Neural progenitor cell (in vitro differentiated cells): ENCODE measurements around the gene PEPD. TPM values are rescaled to one million over a fixed set of nuclear protein-coding genes. Genes with fewer than 3 reads are reported as not detected.

Source experiments
- DNase-seq: peaks from one replicate; pipeline ENCODE4 v3.0.0-alpha.2; 2016; ENCODE audit warnings: low spot score
- H2AFZ ChIP-seq: fragments of 200-600 bp; sonication (generic); replicated peaks from 2 replicates; pipeline ENCODE4 v1.6.1; 2016; ENCODE audit warnings: antibody characterized with exemption
- H3F3A ChIP-seq: fragments of 200-600 bp; sonication (generic); 2 replicates; pipeline ENCODE4 v1.6.1; 2016; ENCODE audit warnings: antibody characterized with exemption, low read depth
- H3K27ac ChIP-seq: fragments of 200-600 bp; sonication (generic); 2 replicates; pipeline ENCODE4 v1.5.1; 2016; ENCODE audit warnings: mild to moderate bottlenecking
- H3K27me3 ChIP-seq: fragments of 200-600 bp; sonication (generic); 2 replicates; pipeline ENCODE4 v1.6.1; 2016; ENCODE audit warnings: mild to moderate bottlenecking, moderate library complexity
- H3K36me3 ChIP-seq: fragments of 200-600 bp; sonication (generic); 2 replicates; pipeline ENCODE4 v1.5.1; 2016
- H3K4me1 ChIP-seq: fragments of 200-600 bp; sonication (generic); 2 replicates; pipeline ENCODE4 v1.6.1; 2016; ENCODE audit warnings: mixed run types
- H3K4me2 ChIP-seq: fragments of 200-600 bp; sonication (generic); 2 replicates; pipeline ENCODE4 v1.6.1; 2016
- H3K4me3 ChIP-seq: fragments of 200-600 bp; sonication (generic); 2 replicates; pipeline ENCODE4 v1.5.1; 2016
- H3K79me2 ChIP-seq: fragments of 200-600 bp; sonication (generic); 2 replicates; pipeline ENCODE4 v1.6.1; 2016; ENCODE audit warnings: low read depth
- H3K9ac ChIP-seq: fragments of 200-600 bp; sonication (generic); 2 replicates; pipeline ENCODE4 v1.6.1; 2016
- H3K9me3 ChIP-seq: fragments of 200-600 bp; sonication (generic); 2 replicates; pipeline ENCODE4 v1.5.1; 2016; ENCODE audit warnings: low read depth
- H4K20me1 ChIP-seq: fragments of 200-600 bp; sonication (generic); 2 replicates; pipeline ENCODE4 v1.6.1; 2016; ENCODE audit warnings: low read depth
- H3K27ac Mint-ChIP-seq: 3 replicates; pipeline ENCODE4 v1.8.0; 2021; ENCODE audit warnings: mixed read lengths
- H3K27me3 Mint-ChIP-seq: 2 replicates; pipeline ENCODE4 v1.8.0; 2022; ENCODE audit warnings: low read depth, mild to moderate bottlenecking, inconsistent platforms, moderate library complexity, mixed read lengths; ENCODE audit not compliant: insufficient read depth
- H3K36me3 Mint-ChIP-seq: 3 replicates; pipeline ENCODE4 v1.8.0; 2021; ENCODE audit warnings: mixed read lengths
- H3K4me1 Mint-ChIP-seq: 3 replicates; pipeline ENCODE4 v1.8.0; 2021; ENCODE audit warnings: mixed read lengths
- H3K4me3 Mint-ChIP-seq: 3 replicates; pipeline ENCODE4 v1.8.0; 2021; ENCODE audit warnings: mild to moderate bottlenecking, moderate library complexity, mixed read lengths
- H3K9me3 Mint-ChIP-seq: 3 replicates; pipeline ENCODE4 v1.8.0; 2020; ENCODE audit warnings: mixed read lengths
- CTCF ChIP-seq: fragments of 200-600 bp; sonication (generic); IDR thresholded peaks from 2 replicates; pipeline ENCODE4 v1.5.1; 2017; ENCODE audit warnings: antibody characterized with exemption, mild to moderate bottlenecking
- EZH2 ChIP-seq: fragments of 200-600 bp; sonication (generic); IDR thresholded peaks from 2 replicates; pipeline ENCODE4 v1.6.1; 2017; ENCODE audit warnings: antibody characterized with exemption, mild to moderate bottlenecking, moderate library complexity
- EZH2phosphoT487 ChIP-seq: fragments of 200-600 bp; sonication (generic); IDR thresholded peaks from 2 replicates; pipeline ENCODE4 v1.6.1; 2017; ENCODE audit warnings: antibody characterized with exemption
- total RNA-seq: library from RNA; depleted of rRNA; stranded (reverse); fragments of >200 nt; gene quantifications from 2 replicates; pipeline ENCODE4 v1.2.3, GENCODE V29; 2015; ENCODE audit warnings: low replicate concordance

The PEPD gene
- total RNA-seq, 1 donor from 2014 or later, result 47.0 TPM

GRCh38 chr19:33477781-33478180 lies 43.8 kb downstream of the PEPD start:
- Histone ChIP-seq H3K4me2 (no peak overlapping the region), H3K36me3 (no peaks in the 10 kb centered on the region), H3K9me3 (no peaks in the 10 kb centered on the region), H2AFZ (no peak overlapping the region), H3F3A (no peaks in the 10 kb centered on the region), H3K27me3 (no peaks in the 10 kb centered on the region), H4K20me1 (peaks cover 3% of the 10 kb centered on the region), H3K4me1 (no peaks in the 10 kb centered on the region), H3K27ac (no peak overlapping the region), H3K4me3 (no peak overlapping the region), H3K9ac (no peak overlapping the region), H3K79me2 (no peaks in the 10 kb centered on the region)
- Mint-ChIP-seq H3K4me1 (peaks cover 4% of the 10 kb centered on the region), H3K4me3 (no peak overlapping the region), H3K36me3 (peaks cover 6% of the 10 kb centered on the region), H3K27me3 (no peaks in the 10 kb centered on the region), H3K9me3 (peaks cover 3% of the 10 kb centered on the region), H3K27ac (no peak overlapping the region)
- TF ChIP-seq EZH2phosphoT487, result no peak
- no peak for TF ChIP-seq EZH2
- TF ChIP-seq CTCF, result no peak
- DNase-seq, result no peak

- no peaks in the 10 kb centered on the region for H3K27me3 ChIP-seq
- H2AFZ ChIP-seq, result no peak overlapping the region
- Mint-ChIP-seq H3K4me3 (no peak overlapping the region), H3K4me1 (peaks cover 8% of the 10 kb centered on the region), H3K36me3 (peaks cover 6% of the 10 kb centered on the region), H3K27ac (no peak overlapping the region), H3K9me3 (peaks cover 3% of the 10 kb centered on the region), H3K27me3 (no peaks in the 10 kb centered on the region)
- no peak for DNase-seq
- no peaks in the 10 kb centered on the region for H3K4me1 ChIP-seq
- H4K20me1 ChIP-seq, result peaks cover under 1% of the 10 kb centered on the region
- H3K36me3 ChIP-seq, result no peaks in the 10 kb centered on the region
- no peaks in the 10 kb centered on the region for H3F3A ChIP-seq
- TF ChIP-seq CTCF, result no peak
- TF ChIP-seq EZH2phosphoT487, result no peak
- TF ChIP-seq EZH2, result no peak
- H3K79me2 ChIP-seq, result no peaks in the 10 kb centered on the region
- H3K4me3 ChIP-seq, result no peak overlapping the region
- H3K9me3 ChIP-seq, result no peaks in the 10 kb centered on the region
- no peak overlapping the region for H3K9ac ChIP-seq
- H3K4me2 ChIP-seq, result no peak overlapping the region
- no peak overlapping the region for H3K27ac ChIP-seq
Measured at GRCh38 chr19:33476151-33476707, 45.4 kb downstream of the PEPD start.

GRCh38 chr19:33473653-33474305 lies 47.8 kb downstream of the PEPD start:
- H3K27me3 ChIP-seq, result no peaks in the 10 kb centered on the region
- H3K9me3 ChIP-seq, result no peaks in the 10 kb centered on the region
- no peaks in the 10 kb centered on the region for H3F3A ChIP-seq
- no peak overlapping the region for H3K4me2 ChIP-seq
- no peak overlapping the region for H3K27ac Mint-ChIP-seq
- no peaks in the 10 kb centered on the region for H4K20me1 ChIP-seq
- H3K4me1 ChIP-seq, result no peaks in the 10 kb centered on the region
- no peak overlapping the region for H2AFZ ChIP-seq
- no peak for DNase-seq
- H3K79me2 ChIP-seq, result no peaks in the 10 kb centered on the region
- H3K4me3 Mint-ChIP-seq, result no peak overlapping the region
- no peaks in the 10 kb centered on the region for H3K9me3 Mint-ChIP-seq
- H3K27ac ChIP-seq, result no peak overlapping the region
- no peak overlapping the region for H3K4me3 ChIP-seq
- no peaks in the 10 kb centered on the region for H3K36me3 Mint-ChIP-seq
- H3K27me3 Mint-ChIP-seq, result peaks cover 4% of the 10 kb centered on the region
- no peak for TF ChIP-seq EZH2
- TF ChIP-seq EZH2phosphoT487, result no peak
- no peak for TF ChIP-seq CTCF
- peaks cover 10% of the 10 kb centered on the region for H3K4me1 Mint-ChIP-seq
- H3K9ac ChIP-seq, result no peak overlapping the region
- no peaks in the 10 kb centered on the region for H3K36me3 ChIP-seq
